ENCODE results near the gene SULT4A1.

DNA sequence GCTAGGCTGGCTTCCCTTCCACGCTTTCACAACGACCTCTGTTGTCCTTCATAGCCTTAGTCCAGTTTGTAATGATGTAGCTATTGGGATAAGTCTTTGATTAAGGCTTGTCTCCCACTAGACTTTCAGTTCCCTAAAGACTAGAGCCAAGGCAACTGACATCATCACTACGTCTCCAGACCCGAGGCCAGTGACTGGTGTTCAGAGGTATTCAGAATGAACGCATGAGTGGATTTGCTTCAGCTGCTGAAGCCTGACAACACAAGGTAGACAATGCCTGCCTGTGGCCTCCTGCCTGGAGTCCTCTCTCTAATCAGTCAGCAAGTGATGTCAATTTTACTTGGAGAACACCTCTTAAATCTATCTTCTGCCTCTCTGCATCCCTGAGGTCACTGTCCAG is 63.8 kb downstream of the SULT4A1 start:
- TF ChIP-seq, protein P1, sequence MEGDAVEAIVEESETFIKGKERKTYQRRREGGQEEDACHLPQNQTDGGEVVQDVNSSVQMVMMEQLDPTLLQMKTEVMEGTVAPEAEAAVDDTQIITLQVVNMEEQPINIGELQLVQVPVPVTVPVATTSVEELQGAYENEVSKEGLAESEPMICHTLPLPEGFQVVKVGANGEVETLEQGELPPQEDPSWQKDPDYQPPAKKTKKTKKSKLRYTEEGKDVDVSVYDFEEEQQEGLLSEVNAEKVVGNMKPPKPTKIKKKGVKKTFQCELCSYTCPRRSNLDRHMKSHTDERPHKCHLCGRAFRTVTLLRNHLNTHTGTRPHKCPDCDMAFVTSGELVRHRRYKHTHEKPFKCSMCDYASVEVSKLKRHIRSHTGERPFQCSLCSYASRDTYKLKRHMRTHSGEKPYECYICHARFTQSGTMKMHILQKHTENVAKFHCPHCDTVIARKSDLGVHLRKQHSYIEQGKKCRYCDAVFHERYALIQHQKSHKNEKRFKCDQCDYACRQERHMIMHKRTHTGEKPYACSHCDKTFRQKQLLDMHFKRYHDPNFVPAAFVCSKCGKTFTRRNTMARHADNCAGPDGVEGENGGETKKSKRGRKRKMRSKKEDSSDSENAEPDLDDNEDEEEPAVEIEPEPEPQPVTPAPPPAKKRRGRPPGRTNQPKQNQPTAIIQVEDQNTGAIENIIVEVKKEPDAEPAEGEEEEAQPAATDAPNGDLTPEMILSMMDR (IDR thresholded peaks at IDR 0.05): no peak
- no peak for TF ChIP-seq POLR2A (IDR thresholded peaks at IDR 0.05)
